Upper lobe of left lung (tissue), 6 donors: ENCODE measurements around the gene GOLGA6L2. TPM values are rescaled to one million over a fixed set of nuclear protein-coding genes. Genes with fewer than 3 reads are reported as not detected.
"Not testable (repeated sequence)": the region's sequence is repeated elsewhere in the genome, so short reads cannot be mapped to it uniquely, and the experiment has no call there.

ENCODE experiments used
- ATAC-seq, 2 donors: fragments of 200-7000 bp; cut with Tn5 transposase; one replicate each; pipeline ENCODE4 v1.9.1; 2022; ENCODE audit warnings: mild to moderate bottlenecking in 2 of 2, moderate library complexity in 2 of 2; ENCODE audit not compliant: low FRiP score in 2 of 2
- DNase-seq, 2 donors: peaks; one replicate each; pipeline ENCODE4 v3.0.0-alpha.2; 2019 to 2020
- H3K27ac ChIP-seq, 4 donors: fragments of 200-600 bp; sonication (generic); one replicate each; pipeline ENCODE4 v1.5.1; 2016 to 2019
- H3K27me3 ChIP-seq, 4 donors: fragments of 200-600 bp; sonication (generic); one replicate each; pipeline ENCODE4 v1.5.1; 2017 to 2019
- H3K36me3 ChIP-seq, 4 donors: fragments of 200-600 bp; sonication (generic); one replicate each; pipeline ENCODE4 v1.5.1; 2016 to 2019
- H3K4me1 ChIP-seq, 4 donors: fragments of 200-600 bp; sonication (generic); one replicate each; pipeline ENCODE4 v1.5.1; 2018 to 2019
- H3K4me3 ChIP-seq, 4 donors: fragments of 200-600 bp; sonication (generic); one replicate each; pipeline ENCODE4 v1.5.1; 2017 to 2019; ENCODE audit warnings: mild to moderate bottlenecking in 2 of 4, moderate library complexity in 1 of 4
- H3K9me3 ChIP-seq, 4 donors: fragments of 200-600 bp; sonication (generic); one replicate each; pipeline ENCODE4 v1.5.1; 2018 to 2019
- CTCF ChIP-seq, 6 experiments: fragments of 450-650 bp in 4 of 6; fragments of 200-600 bp in 2 of 6; sonication (generic) in 2 of 6; IDR thresholded peaks; one replicate each; pipeline ENCODE4 v1.5.1; 2016 to 2019; ENCODE audit warnings: antibody characterized with exemption in 6 of 6
- EP300 ChIP-seq, 4 donors: sonication (generic); formaldehyde crosslinking; IDR thresholded peaks; one replicate each; pipeline ENCODE4 v1.5.1; 2017; ENCODE audit warnings: antibody characterized with exemption in 4 of 4, control low read depth in 2 of 4
- POLR2A ChIP-seq, 4 donors: fragments of 450-650 bp; IDR thresholded peaks; one replicate each; pipeline ENCODE4 v1.5.1; 2016 to 2017; ENCODE audit warnings: antibody characterized with exemption in 4 of 4, mild to moderate bottlenecking in 2 of 4
- POLR2AphosphoS5 ChIP-seq, 2 donors: sonication (generic); formaldehyde crosslinking; IDR thresholded peaks; one replicate each; pipeline ENCODE4 v1.5.1; 2017; ENCODE audit warnings: antibody characterized with exemption in 2 of 2
- WGBS, 2 donors: methylation state at CpG; one replicate each; pipeline ENCODE4 v1.1.5; 2017 to 2018; 5-methylcytosine and 5-hydroxymethylcytosine counted together
- total RNA-seq, 6 donors: library from RNA; depleted of rRNA in 4 of 6; stranded (reverse); fragments of >200 nt in 4 of 6; gene quantifications; one replicate each; pipeline versions ENCODE4 v1.1.0 to v1.2.1, GENCODE V29; 2016 to 2021
- donor health status: DM: no; HTN: no; CAD: no; lungs with moderate emphysema.
- donor health status: DM: no; HTN: yes; CAD: no; lungs with severe emphysema.

Gene GOLGA6L2
- total RNA-seq, 6 donors from 2014 or later: not detected

DNA sequence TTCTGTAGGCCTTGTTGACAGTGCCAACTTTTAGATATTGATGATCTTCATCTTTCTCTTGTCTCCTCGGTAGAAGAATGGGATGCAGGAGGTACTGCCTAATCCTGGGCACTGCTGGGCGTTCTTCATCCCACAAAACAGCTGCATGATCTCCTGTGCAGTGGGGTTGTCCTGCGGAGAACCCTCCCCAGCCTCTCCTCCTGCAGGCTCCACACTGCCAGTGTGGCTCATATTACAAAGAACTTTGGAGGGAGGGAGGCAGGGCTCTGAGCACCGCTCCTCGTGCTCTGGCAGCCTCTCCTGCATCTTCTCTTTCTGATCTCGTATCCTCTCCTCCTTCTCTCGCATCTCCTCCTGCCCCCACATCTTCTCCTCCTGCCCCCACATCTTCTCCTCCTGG, 7.5 kb downstream of the GOLGA6L2 start:
- DNase-seq (no peak), ATAC-seq (no peak)
- Histone ChIP-seq H3K4me1 (peaks cover 0 to 2% (median 0%) of the 10 kb centered on the region in 4 donors), H3K27ac (no peak overlapping the region), H3K36me3 (no peaks in the 10 kb centered on the region), H3K9me3 (no peaks in the 10 kb centered on the region), H3K27me3 (no peaks in the 10 kb centered on the region), H3K4me3 (no peak overlapping the region)
- 67 to 69% methylated on average over 7 of the region's 7 CpGs for WGBS, 2 donors
- TF ChIP-seq EP300 (IDR thresholded peaks at IDR 0.05) (no peak), POLR2AphosphoS5 (IDR thresholded peaks at IDR 0.05) (no peak), POLR2A (IDR thresholded peaks at IDR 0.05) (no peak), CTCF (IDR thresholded peaks at IDR 0.05) (no peak)

DNA sequence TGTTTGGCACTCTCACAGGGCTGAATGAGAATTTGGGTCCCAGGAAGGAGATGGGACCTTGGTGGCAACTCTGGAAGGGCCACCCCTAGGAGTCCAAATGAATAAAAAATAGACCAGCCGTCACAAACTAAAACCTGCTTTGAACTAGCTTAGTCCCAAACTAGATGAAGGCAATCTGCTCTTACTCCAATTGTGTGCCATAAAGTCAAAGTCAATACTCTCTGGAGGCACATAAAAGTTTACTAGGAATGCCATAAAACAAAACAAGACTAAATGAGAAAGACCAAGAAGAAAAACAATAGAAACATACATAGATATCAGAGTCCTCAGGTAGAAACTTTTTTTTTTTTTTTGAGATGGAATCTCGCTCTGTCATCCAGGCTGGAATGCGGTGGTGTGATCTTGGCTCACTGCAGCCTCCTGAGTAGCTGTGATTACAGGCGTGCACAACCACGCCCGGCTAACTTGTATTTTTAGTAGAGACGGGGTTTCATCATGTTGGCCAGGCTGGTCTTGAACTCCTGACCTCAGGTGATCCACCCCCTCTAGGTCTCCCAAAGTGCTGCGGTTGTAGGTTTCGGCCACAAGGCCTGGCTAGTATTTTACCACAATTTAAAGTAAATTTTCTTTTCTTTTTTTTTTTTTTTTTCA, 8.1 kb downstream of the GOLGA6L2 start:
- 70 to 71% methylated on average over 9 of the region's 9 CpGs for WGBS, 2 donors
- peaks cover 0 to 3% (median 0%) of the 10 kb centered on the region in 4 donors for H3K4me1 ChIP-seq
- no peaks in the 10 kb centered on the region for H3K27me3 ChIP-seq
- no peaks in the 10 kb centered on the region for H3K36me3 ChIP-seq
- H3K4me3 ChIP-seq: no peak overlapping the region
- ATAC-seq (no peak), DNase-seq (no peak)
- no peaks in the 10 kb centered on the region for H3K9me3 ChIP-seq
- H3K27ac ChIP-seq: no peak overlapping the region
- TF ChIP-seq POLR2A (IDR thresholded peaks at IDR 0.05): no peak

GRCh38 chr15:23437673-23438072, 9.4 kb downstream of the GOLGA6L2 start:
- Histone ChIP-seq H3K4me1 (peaks cover 0 to 3% (median 0%) of the 10 kb centered on the region in 4 donors), H3K27me3 (no peaks in the 10 kb centered on the region), H3K4me3 (no peak overlapping the region), H3K27ac (no peak overlapping the region), H3K9me3 (no peaks in the 10 kb centered on the region), H3K36me3 (no peaks in the 10 kb centered on the region)
- DNase-seq: no peak
- WGBS, 2 donors: 57 to 88% methylated on average over 1 to 2 of the region's 2 CpGs
- TF ChIP-seq POLR2A (IDR thresholded peaks at IDR 0.05): no peak
- TF ChIP-seq EP300 (IDR thresholded peaks at IDR 0.05): no peak
- TF ChIP-seq POLR2AphosphoS5 (IDR thresholded peaks at IDR 0.05): no peak
- TF ChIP-seq CTCF (IDR thresholded peaks at IDR 0.05): no peak
- no peak for ATAC-seq

- WGBS, 2 donors: 69 to 78% methylated on average over 9 of the region's 9 CpGs
These were observed 9.9 kb downstream of the GOLGA6L2 start for GRCh38 chr15:23437146-23437545.

GRCh38 chr15:23436421-23436820, 10.6 kb downstream of the GOLGA6L2 start:
- 86 to 89% methylated on average over 12 of the region's 12 CpGs for WGBS, 2 donors
- no peak overlapping the region for H3K4me3 ChIP-seq
- DNase-seq: peak in 1 of 2 donors; percentile 40

More at GRCh38 chr15:23437146-23437545, 9.9 kb downstream of the GOLGA6L2 start:
- no peak for TF ChIP-seq POLR2AphosphoS5 (IDR thresholded peaks at IDR 0.05)
- no peak for TF ChIP-seq CTCF (IDR thresholded peaks at IDR 0.05)
- no peak for TF ChIP-seq EP300 (IDR thresholded peaks at IDR 0.05)
- TF ChIP-seq POLR2A (IDR thresholded peaks at IDR 0.05): no peak
- no peak overlapping the region for H3K4me3 ChIP-seq
- no peak overlapping the region for H3K27ac ChIP-seq
- no peaks in the 10 kb centered on the region for H3K9me3 ChIP-seq
- H3K36me3 ChIP-seq: no peaks in the 10 kb centered on the region
- no peaks in the 10 kb centered on the region for H3K27me3 ChIP-seq
- DNase-seq (no peak), ATAC-seq (no peak)
- H3K4me1 ChIP-seq: peaks cover 0 to 3% (median 0%) of the 10 kb centered on the region in 4 donors

DNA sequence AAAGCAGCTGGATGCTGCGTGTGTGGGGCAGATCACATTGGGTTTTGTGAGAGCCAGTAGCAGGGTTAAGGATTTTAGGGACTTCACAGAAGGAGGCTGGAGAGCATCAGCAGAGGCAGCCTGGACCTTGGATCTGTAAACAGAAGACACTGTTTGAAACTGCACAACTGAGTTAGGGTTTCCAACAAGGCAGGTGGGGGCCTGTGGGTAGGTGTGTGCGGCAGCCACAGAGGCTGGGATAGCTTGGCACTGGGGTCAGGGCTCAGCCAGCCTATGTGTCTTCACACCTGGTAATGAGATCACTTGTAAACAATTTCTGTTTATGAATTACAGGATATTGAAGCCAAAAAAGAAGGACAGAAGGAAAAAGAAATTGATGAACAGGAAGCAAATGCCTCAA, 12.3 kb downstream of the GOLGA6L2 start:
- ATAC-seq, H3K9me3 ChIP-seq, H3K27me3 ChIP-seq, H3K4me3 ChIP-seq, DNase-seq, H3K4me1 ChIP-seq, H3K36me3 ChIP-seq, H3K27ac ChIP-seq: not testable (repeated sequence)
- WGBS, 2 donors: 67 to 82% methylated on average over 2 of the region's 2 CpGs

More at GRCh38 chr15:23436421-23436820, 10.6 kb downstream of the GOLGA6L2 start:
- H3K36me3 ChIP-seq: no peaks in the 10 kb centered on the region
- no peak for ATAC-seq
- TF ChIP-seq POLR2A (IDR thresholded peaks at IDR 0.05): no peak
- no peak for TF ChIP-seq POLR2AphosphoS5 (IDR thresholded peaks at IDR 0.05)
- no peak overlapping the region for H3K27ac ChIP-seq
- H3K4me1 ChIP-seq: peaks cover 0 to 3% (median 0%) of the 10 kb centered on the region in 4 donors
- no peaks in the 10 kb centered on the region for H3K27me3 ChIP-seq
- no peaks in the 10 kb centered on the region for H3K9me3 ChIP-seq

GRCh38 chr15:23425327-23425726, 21.7 kb downstream of the GOLGA6L2 start:
- H3K4me1 ChIP-seq, ATAC-seq, H3K27ac ChIP-seq, DNase-seq, H3K27me3 ChIP-seq, H3K4me3 ChIP-seq, H3K9me3 ChIP-seq, H3K36me3 ChIP-seq: not testable (repeated sequence)
- WGBS, 2 donors: 79 to 100% methylated on average over 3 to 8 of the region's 8 CpGs
